Activated T-helper 1 cell treated with anti-CD3 and anti-CD28 coated beads, Interleukin-2, amount 50 U/mL, for 16 hours (primary cell): Measurements from ENCODE around the gene SLCO1C1.
"Not testable (repeated sequence)": the region's sequence is repeated elsewhere in the genome, so short reads cannot be mapped to it uniquely, and the experiment has no call there.

Experiments used
- DNase-seq, 2 donors: peaks; one replicate each; pipeline ENCODE4 v3.0.0-alpha.2; 2020; ENCODE audit warnings: low read depth in 1 of 2, low spot score in 1 of 2

The SLCO1C1 gene

GRCh38 chr12:20695232-20695631 lies at the start of gene SLCO1C1:
SLCO1C1 (plus strand) TSS chr12:20695332; CDS start chr12:20699577, 4,245 bp downstream.
- no peak for DNase-seq

GRCh38 chr12:20646239-20646827 lies 48.8 kb upstream of the SLCO1C1 start:
- no peak for DNase-seq

- no peak for DNase-seq
These were observed 41.3 kb upstream of the SLCO1C1 start for GRCh38 chr12:20653871-20654270.

- no peak for DNase-seq
These were observed 38.5 kb upstream of the SLCO1C1 start for GRCh38 chr12:20656600-20656999.

- DNase-seq: no peak
These were observed 37.6 kb upstream of the SLCO1C1 start for GRCh38 chr12:20657496-20657895.

- DNase-seq: no peak
These were observed 13.8 kb upstream of the SLCO1C1 start for GRCh38 chr12:20681334-20681733.

GRCh38 chr12:20696181-20696905 lies 1.2 kb downstream of the SLCO1C1 start:
- DNase-seq: no peak

- DNase-seq: no peak
These were observed 6.0 kb downstream of the SLCO1C1 start for GRCh38 chr12:20701106-20701505.

- DNase-seq: no peak
These were observed 9.7 kb downstream of the SLCO1C1 start for GRCh38 chr12:20704860-20705259.

- DNase-seq: no peak
These were observed 16.7 kb downstream of the SLCO1C1 start for GRCh38 chr12:20711846-20712245.

GRCh38 chr12:20716037-20716436 lies 20.9 kb downstream of the SLCO1C1 start:
- no peak for DNase-seq

GRCh38 chr12:20716985-20717384 lies 21.9 kb downstream of the SLCO1C1 start:
- DNase-seq: no peak

- no peak for DNase-seq
These were observed 23.2 kb downstream of the SLCO1C1 start for GRCh38 chr12:20718294-20718693.

GRCh38 chr12:20722142-20722541 lies 27.0 kb downstream of the SLCO1C1 start:
- DNase-seq: no peak

- no peak for DNase-seq
These were observed 36.1 kb downstream of the SLCO1C1 start for GRCh38 chr12:20731274-20731673.

GRCh38 chr12:20740972-20741371 lies 45.8 kb downstream of the SLCO1C1 start:
- no peak for DNase-seq

GRCh38 chr12:20748198-20748597 lies 53.1 kb downstream of the SLCO1C1 start:
- DNase-seq: no peak

- no peak for DNase-seq
These were observed 55.9 kb downstream of the SLCO1C1 start for GRCh38 chr12:20751046-20751445.

GRCh38 chr12:20777420-20777819 lies 82.3 kb downstream of the SLCO1C1 start:
- DNase-seq: no peak

GRCh38 chr12:20778969-20779368 lies 83.8 kb downstream of the SLCO1C1 start:
- no peak for DNase-seq

- not testable (repeated sequence) for DNase-seq
These were observed 84.8 kb downstream of the SLCO1C1 start for GRCh38 chr12:20779971-20780370.

- DNase-seq: not testable (repeated sequence)
These were observed 88.7 kb downstream of the SLCO1C1 start for GRCh38 chr12:20783796-20784357.

GRCh38 chr12:20792971-20793370 lies 97.8 kb downstream of the SLCO1C1 start:
- no peak for DNase-seq
